GM18517 (cell line): ENCODE results near the gene TPST2.
"Not testable (repeated sequence)": the region's sequence is repeated elsewhere in the genome, so short reads cannot be mapped to it uniquely, and the experiment has no call there.

ENCODE experiments used
- ATAC-seq: cut with Tn5 transposase; IDR thresholded peaks from one replicate; pipeline ENCODE4 v1.9.1; 2021; ENCODE audit warnings: mild to moderate bottlenecking, moderate library complexity; ENCODE audit not compliant: unreplicated experiment

The TPST2 gene

DNA sequence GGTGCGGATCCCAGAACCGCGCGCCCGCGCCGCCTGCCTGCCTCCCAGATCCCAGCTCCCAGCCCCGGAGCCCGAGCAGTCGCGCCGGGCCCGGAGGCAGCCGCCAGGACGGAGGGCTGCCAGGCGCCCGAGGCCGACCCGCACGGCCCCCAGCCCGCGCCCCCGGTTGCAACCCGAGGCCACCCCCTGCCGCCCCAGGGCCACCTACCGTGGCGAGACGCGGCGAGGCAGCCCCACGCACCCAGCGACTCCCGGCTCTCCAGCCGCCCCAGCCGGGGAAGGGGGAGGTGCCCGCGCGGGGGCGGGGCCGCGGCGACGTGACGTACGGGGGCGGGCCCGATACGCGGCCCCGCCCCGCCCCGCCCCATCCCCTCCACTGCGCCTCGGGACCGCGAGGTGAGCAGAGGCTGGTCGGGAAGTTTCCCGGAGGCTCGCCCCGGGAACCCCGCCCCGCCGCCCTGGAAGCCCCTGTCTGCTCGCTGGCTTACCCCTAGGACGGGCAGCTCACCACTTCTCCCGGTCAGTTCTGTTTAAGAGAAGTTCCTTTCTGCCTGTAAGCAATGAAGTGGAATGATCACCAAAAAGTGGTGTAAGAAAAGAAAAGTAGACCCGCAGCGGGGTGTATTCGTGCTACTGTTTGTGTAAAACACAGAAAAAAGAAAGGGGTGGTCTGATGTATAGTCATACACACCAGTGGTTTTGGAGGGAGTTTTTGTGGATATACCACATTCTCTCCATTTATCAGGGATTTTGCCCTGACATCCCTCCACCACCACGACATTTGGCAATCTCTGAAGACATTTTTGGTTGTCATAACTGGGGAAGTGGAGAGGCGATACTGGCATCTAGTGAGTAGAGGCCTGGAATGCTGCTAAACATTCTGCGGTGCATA, at the start of gene TPST2:
Gene TPST2 (minus strand): TSS at position 288 of the 892 bp plus-strand sequence. CDS start 48,502 bp downstream, outside the sequence.
- no peak for ATAC-seq

DNA sequence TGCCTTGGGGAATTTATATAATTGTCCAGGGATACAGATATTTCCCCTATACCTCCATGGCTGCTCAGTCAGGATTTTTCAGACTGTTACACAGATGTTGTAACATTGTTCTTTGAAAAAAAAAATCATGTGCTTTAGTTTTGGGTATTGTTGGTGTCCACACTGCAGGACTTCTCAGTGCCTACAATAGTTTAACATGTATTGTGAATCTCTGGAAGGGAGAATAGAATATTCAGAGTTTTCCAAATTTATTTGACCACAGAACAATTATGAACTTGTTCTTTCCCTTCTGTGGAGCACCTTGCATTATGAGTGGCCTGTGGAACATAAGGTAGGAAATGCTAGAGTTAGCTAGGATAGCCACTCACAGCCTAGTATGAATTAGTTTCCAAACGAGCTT, 46.4 kb upstream of the TPST2 start:
- ATAC-seq: no peak

- ATAC-seq: no peak
Measured at GRCh38 chr22:26635117-26635516, 45.2 kb upstream of the TPST2 start.

GRCh38 chr22:26634189-26634588, 44.3 kb upstream of the TPST2 start:
- no peak for ATAC-seq

DNA sequence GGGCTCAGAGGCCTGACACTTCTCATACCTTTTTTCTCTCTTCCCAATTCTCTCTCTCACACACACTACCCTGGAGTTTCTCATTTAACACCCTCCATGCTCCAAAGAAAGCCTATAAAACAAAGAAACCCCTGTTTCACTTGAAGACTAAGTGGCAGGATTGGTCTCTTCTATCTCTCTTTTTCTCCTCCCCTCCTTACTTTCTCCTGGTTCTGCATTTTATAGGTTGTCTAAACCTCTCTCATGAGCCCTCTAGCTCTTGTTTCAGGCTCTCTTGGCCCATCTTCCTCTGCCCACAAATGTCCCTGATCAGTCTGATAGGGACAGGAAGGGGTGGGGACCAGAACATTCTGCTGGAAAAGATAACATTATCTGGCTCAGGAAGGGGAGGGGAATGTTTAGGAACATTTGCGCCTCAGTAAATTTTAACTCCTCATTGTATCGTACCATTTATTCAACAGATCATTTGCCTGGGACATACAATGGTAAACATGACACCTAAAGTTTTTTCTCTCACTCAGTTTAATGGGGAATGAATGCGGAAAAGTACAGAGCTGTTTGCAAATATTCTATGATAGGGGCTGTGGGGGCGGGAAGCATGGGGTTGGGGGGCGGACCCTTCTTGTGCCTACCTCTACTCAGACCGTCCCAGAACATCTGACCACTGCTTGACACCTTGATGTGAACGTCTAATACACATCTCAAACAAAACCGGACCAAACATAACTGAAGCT, 42.7 kb upstream of the TPST2 start:
- ATAC-seq: no peak

GRCh38 chr22:26631282-26631681, 41.4 kb upstream of the TPST2 start:
- no peak for ATAC-seq

DNA sequence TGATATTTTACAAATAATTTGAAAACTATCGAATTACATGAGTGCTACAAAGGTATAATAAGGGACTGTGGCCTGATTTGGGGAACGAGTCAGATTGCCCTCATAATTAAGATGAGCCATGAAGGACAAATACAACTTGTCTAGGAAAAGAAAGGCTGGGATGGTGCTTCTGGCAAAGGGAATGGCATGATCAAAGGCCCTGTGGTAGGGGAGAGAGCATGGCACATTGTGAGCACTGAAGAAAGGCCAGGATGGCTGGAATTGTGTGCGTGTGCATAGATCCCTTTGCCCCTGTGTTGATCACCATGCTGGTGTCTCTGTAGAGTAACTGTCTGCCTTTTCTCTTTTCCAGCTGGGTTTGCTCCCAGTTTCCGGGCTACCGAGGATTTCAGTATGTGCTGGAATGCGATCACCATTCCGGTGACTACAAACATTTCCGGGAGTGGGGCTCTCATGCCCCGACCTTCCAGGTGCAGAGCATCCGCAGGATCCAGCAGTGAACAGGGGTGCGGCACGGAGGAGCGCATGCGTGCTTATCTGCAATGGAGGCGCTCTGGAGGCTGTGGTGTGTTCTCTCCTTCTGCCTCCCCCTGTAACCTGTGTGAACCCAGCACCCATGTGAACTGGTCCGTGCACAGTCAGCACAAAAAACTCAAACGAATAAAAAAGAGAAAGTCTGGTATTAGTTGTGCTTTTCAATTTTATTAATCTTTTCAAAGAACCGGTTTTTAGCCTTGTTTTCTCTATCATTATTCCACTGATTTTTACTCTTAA, 40.2 kb upstream of the TPST2 start:
- ATAC-seq: no peak

- ATAC-seq: no peak
Measured at GRCh38 chr22:26624803-26625202, 34.9 kb upstream of the TPST2 start.

- no peak for ATAC-seq
Measured at GRCh38 chr22:26623984-26624383, 34.1 kb upstream of the TPST2 start.

GRCh38 chr22:26621663-26622062, 31.7 kb upstream of the TPST2 start, which contains the start of gene CRYBA4:
TSS of gene CRYBA4 (plus strand) at chr22:26621963. CDS start at chr22:26622597, 634 bp downstream.
- no peak for ATAC-seq

- ATAC-seq: no peak
Measured at GRCh38 chr22:26620197-26620596, 30.3 kb upstream of the TPST2 start.

- no peak for ATAC-seq
Measured at GRCh38 chr22:26619510-26619909, 29.6 kb upstream of the TPST2 start.

DNA sequence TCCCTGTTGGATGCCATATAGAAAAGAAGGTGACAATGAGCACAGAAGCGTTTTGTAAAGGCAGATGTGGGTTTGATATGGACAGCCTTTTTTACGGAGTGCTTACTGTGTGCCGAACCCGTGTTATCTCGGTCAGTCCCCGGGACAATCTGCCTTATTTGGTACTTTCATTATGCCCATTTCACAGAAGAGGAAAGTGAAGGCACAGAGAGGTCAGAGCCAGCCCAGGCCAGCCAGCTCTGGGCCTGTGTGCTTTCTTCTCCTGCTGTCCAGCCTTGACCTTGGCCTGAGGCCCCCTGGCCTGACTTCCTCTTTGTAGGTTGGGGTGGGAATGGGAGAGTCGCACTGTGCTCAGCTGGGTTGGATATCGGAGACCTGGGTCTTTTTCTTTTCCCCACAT, 28.5 kb upstream of the TPST2 start:
- ATAC-seq: no peak

DNA sequence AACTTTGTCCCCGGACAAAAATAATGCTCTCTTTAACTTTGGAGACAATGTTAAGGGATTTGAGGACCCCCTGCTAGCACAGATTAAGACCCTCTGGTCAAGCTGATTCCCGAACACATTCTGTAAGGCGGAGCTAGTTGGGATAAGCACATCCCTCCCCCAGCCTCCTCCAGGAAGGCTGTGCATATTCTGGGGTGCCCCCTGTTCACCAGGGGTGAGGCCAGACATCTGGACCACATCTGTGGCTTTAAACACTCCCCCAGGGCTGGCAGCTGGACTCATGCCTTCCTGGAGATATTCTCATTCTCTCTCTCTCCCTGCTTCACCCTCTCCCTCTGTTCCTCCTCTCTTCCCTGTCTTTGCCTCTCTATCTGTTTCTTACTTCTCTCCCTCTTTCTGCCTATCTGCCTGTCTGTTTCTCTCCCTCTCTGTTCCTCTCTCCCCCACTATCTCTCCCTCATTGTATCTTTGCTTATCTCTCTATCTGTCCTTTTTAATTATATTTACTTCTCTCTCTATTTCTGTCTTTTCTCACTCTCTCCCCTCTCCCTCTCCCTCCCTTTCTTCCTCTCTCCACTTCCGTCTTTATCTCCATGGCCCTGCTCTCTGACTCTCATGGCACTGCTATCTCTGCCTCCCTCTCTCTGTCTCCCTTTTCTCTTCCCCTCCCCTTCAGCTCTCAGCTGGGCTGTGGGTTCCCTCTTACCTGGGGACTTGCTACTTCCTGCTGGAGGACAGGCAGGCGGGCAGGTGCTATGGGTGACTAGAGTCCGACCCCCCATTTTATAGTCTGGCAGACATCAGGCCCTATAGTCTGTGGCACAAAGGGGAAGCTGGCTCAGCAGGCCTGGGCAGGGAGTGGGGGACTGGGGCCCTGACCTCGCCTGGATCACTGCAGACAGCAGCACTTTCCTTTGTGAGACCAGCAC, 27.6 kb upstream of the TPST2 start, which contains the start of gene CRYBB1:
Gene CRYBB1 (minus strand): TSS at position 757 of the 929 bp plus-strand sequence. CDS start 1,708 bp downstream, outside the sequence.
- no peak for ATAC-seq

DNA sequence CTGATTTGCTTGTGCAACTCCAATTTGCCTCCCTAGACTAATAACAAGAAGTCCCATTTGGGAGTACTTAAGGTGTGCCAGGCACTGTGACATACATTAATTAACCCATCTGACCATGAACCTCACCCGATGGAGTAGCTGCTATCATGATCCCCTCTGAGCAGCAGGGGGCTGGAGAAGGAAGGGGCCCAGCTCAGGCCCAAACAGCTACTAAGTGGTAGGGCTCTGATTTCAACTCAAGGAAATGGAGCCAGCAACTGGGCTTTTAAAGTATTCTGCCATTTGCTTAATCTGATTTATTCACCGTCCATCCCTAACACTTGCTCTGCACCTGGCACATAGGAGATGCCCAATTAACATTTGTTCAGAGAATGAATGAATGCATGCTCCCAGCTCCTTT, 26.7 kb upstream of the TPST2 start:
- ATAC-seq: no peak

DNA sequence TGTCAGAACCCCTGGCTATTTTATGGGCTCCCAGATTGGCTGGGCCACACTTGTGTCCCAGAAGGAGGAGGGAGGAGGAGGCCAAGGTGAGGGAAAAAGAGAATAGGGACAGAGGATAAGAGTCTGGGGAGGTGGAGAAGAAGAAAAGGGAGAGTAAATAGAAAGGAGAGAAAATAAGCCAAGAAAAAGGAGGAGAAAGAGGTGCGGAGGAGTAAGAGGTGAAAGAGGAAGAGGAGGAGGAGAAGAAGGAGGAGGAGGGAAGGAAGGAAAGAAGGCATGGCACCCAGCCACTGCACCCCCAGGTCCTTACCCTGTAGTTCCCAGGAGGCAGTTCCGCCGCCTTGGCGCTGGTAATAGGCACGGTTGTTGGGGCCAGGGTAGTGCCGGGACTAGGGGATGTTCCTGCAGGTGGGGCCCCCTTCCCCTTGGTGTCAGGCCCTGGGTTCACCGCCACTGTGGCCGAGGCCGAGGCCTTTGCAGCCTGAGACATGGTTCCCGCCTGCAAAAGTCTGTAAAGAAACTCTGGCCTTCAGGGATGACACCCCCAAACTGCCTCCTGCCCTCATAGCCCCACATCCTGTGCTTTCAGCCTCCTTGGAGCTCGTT, 26.0 kb upstream of the TPST2 start:
- ATAC-seq: no peak

DNA sequence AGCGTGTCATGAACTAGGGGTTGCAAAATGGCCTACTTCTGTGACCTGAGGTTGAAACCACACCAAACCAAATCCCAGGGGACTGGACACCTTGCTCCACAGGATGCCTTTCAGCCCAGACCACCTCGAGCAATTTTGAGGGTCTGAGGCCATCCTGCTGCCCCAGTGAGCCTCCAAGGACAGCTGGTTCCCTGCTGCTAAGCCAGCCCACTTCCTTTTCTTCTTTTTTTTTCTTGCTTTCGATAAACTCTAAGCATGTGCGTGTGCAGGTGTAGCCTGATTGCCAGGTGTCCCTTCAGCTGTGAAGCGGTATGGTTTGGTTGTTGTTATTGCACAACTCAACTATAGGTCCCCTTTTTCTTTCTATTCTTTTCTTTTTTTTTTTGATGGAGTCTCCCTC, 25.2 kb upstream of the TPST2 start:
- no peak for ATAC-seq

DNA sequence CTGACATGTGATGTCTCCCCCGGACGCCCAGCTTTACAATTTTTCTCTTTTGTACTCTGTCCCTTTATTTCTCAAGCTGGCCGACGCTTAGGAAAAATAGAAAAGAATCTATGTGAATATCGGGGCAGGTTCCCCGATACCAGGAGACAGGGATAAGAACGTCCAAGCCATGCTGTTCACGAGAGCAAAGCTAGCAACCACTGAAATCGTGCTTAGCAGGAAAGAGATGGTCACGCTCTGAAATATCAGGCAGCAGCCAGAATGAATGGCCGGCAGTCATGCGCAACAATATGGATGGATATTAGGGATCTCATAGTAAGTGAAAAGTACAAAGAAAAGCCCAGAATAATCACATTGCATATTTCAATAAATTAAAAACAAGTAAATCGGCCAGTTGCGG, 24.4 kb upstream of the TPST2 start:
- ATAC-seq: no peak

DNA sequence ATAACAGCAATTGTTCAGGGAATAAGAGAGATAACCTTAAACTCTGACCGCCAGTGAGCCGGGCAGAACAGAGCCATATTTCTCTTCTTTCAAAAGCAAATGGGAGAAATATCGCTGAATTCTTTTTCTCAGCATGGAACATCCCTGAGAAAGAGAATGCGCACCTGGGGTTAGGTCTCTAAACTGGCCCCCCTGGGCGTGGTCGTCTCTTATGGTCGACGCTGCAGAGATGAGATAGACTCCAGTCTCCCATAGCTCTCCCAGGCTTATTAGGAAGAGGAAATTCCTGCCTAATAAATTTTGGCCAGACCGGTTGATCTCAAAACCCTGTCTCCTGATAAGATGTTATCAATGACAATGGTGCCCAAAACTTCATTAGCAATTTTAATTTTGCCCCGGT, 23.8 kb upstream of the TPST2 start:
- ATAC-seq: not testable (repeated sequence)

DNA sequence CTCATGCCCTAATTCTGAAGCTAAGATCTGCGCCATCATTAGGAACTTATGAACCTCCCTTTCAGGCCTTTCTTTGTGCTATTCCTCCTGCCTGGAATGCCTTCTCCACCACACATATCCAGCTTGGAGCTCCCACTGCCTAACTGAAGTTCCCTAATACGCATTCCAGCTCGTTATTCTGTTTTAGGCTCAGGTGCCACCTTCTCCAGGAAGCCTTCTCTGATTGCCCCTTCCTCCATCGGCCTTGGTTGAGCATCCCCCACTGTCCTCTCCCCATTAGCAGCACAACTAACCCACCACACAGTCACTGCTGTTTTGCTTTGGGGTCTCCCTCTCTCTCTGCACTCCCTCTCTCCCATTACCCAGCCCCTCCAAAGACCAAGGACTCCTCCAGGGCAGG, 22.7 kb upstream of the TPST2 start:
- no peak for ATAC-seq
